Daoy (cell line): ENCODE results near the gene EIF3B. TPM values are rescaled to one million over a fixed set of nuclear protein-coding genes. Genes with fewer than 3 reads are reported as not detected.
"Not testable (repeated sequence)": the region's sequence is repeated elsewhere in the genome, so short reads cannot be mapped to it uniquely, and the experiment has no call there.

Experiments used
- DNase-seq: peaks from one replicate; pipeline ENCODE4 v3.0.0-alpha.2; 2015; ENCODE audit warnings: low read depth
- total RNA-seq: library from RNA; depleted of rRNA; stranded (reverse); fragments of >200 nt; shearing (Covaris generic); gene quantifications from 2 replicates; pipeline ENCODE4 v1.2.3, GENCODE V29; 2014

Gene EIF3B
- total RNA-seq, 1 experiment from 2014 or later: 334 TPM

DNA sequence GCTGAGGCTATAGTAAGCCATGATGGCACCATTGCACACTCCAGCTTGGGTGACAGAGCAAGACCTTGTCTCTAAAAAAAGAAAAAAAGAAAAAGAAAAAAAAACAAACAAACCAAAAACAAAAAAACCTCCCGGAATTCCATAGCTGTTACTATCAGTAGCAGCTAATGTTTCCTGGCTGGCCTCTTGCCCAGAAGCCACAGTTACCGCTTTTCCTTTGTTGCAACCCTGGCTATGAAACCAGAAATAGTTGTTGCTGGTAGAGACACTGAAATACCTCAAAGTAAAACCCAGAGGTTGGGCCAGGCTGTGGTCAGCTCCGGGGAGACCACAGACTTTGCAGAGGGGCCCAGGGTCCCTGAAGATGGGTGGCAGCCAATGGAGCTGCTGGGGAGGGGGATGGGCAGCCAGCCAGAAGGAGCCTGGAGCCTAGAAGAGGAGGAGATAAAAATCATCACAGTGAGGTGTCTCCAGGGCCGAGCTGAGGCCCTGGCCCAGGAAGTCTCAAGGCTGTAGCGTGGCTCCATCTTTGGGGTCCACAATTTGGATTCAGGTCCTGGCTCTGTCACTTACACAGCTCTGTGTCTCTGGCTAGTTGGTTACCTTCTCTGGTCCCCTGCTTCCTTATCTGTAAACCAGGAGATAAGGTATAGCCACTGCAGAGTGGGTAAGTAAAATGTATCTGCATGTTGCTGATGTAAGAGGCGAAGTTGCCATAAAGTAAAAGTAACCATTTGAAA, 45.4 kb downstream of the EIF3B start:
- peak; percentile 94 for DNase-seq

DNA sequence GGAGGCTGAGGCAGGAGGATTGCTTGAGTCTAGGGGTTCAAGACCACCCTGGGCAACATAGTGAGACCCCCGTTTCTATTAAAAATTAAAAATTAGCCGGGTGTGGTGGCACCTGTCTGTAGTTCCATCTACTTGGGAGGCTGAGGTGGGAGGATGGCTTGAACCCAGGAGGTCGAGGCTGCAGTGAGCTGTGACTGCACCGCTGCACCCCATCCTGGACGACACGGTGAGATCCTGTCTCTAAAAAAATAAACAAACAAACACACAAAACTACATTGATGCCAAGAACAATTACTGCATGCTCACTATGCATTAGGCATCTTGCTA, 48.0 kb downstream of the EIF3B start:
- DNase-seq: no peak

DNA sequence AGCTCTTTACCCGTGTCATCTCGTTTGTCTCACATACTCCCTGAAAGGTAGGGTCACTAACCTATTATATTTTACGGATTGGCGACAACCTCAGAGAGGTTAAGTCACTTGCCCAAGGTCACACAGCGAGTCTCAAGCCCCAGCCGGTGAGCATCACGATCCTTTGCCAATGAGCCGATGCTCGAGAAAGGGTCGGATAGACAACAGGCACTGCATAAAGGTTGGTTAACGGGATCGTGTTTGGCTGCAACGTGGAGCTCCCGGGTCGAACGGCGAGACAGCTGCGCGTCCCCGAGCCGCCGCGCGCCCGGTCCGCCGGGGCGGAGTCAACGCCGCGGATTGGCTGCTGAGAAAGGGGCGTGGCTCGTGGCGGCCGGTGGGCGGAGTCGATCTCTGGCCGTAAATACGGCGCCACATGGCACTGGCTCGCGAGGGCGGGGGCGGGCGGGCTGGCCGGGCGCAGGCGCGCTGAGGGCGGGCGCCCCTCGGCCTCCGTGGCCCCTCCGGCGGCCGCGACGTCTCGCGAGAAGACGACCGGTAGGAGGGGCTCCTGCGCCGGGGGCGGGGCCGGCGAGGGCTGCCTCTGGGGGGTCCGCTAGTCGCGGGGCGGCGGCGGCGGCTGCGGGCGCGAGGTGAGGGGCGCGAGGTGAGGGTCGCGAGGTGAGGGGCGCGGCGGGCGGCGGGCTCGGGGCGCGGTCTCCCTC, 48.5 kb downstream of the EIF3B start, which contains the start of gene CHST12:
TSS of gene CHST12 (plus strand) at position 598 of the 704 bp plus-strand sequence. CDS start 29,029 bp downstream, outside the sequence.
- peak; percentile 99 for DNase-seq

DNA sequence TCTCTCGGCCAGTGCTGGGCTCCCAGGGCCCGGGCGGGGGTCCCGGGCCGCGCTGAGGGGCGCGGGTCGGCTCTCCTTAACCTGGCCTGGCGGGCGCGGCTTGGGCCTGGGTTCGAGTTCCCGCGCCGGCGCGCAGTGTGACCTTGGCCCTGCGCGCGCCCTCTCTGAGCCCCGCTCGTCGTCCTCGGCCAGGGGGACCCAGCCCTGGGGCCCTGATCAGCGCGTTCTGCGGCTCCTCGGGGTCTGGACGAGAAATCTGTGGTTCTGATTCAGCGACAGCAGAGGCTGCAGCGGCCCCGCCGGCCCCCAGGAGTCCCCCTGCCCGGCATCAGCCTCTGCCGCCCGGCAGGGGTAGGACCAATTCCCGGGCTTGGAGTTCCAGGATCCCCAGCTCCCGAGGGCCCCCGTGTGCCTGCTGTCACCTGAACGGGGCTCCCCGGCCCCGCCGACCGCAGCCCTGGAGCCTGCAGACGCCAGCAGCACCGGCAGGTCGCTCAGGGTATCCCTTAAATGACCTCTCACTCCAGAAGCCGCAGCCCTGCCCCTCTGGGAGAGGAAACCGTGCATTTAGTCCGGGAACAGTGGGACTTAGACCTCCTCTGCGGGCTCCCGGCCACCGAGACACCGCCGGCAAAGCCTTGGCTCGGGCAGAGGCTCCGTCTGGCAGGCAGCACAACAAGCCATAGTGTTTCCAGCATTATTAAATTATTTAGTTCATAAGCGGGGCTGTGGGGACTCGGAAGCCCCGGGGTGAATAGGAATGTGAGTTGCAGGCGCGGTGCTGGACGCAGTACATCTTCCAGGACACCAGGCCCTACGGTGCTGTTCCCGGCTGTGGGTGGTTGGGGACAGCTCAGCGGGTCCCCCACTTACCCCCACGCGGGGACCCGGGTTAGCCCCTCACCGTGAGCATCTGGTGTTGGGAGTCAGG, 49.4 kb downstream of the EIF3B start:
- peak; percentile 41 for DNase-seq

DNA sequence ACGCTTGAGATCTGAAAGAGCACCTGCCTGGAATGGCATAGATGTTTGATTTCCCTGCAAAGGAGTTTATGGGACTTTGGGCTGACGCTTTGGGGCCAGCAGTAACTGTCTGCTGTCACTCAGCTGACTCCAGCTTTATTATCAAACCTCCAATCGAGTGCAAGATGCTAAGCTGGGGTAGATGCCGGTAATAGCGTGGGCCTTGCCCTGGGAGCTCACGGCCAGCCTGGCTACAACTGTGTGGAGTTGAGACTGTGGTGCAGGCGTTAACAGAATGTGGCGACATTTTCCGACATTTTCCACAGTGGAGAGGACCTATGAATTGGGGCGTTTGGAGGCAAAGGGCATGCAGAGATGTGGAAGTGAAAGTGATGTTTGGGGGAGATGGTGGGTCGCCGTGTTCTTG, 50.1 kb downstream of the EIF3B start:
- DNase-seq: no peak

DNA sequence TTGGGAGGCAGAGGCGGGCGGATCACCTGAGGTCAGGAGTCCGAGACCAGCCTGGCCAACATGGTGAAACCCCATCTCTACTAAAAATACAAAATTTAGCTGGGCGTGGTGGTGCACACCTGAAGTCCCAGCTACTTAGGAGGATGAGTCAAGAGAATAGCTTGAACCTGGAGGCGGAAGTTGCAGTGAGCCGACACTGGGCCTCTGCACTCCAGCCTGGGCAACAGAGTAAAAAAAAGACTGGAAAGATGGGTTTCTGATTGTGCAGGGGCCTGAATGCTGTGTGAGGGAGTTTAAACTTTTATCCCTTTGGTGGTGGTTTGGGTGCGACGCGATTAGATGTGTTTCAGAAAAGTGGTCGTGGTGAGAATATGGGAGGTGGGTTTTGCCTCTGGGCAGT, 50.6 kb downstream of the EIF3B start:
- no peak for DNase-seq

DNA sequence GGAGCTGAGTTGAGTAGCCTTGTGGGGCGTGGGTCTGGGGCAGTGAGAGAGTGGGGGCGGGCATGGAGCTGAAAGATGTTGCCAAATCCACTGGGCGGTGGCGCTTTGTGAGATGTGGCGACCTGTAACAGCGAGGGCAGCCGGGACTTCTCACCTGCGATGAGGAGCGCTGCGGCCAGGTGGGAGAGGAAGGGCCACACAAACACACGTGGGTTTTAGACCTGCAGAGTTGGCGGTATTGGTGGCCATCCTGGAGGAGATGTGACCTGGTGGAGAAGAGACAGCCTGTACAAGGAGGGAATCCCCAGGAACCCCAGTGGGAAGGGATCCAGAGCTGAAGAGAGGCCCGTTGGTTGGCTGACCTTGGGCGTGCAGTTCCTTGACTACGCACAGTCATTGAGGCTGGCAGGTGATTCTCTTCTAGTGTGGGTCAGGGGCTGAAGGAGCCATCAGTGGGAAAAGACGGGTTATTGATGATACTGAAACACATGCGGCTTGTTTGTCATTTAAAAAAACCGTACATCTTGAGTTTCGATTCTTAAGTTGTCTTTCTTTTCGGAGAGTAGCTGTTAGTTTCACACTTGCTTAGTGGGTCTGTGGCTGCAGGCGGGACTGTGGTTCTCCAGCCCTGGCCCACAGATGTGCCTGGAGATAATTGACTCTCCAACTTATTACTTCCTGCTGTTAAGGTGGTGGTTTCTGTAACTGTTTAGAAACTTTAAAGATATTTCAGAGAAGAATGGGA, 51.1 kb downstream of the EIF3B start:
- DNase-seq: no peak

DNA sequence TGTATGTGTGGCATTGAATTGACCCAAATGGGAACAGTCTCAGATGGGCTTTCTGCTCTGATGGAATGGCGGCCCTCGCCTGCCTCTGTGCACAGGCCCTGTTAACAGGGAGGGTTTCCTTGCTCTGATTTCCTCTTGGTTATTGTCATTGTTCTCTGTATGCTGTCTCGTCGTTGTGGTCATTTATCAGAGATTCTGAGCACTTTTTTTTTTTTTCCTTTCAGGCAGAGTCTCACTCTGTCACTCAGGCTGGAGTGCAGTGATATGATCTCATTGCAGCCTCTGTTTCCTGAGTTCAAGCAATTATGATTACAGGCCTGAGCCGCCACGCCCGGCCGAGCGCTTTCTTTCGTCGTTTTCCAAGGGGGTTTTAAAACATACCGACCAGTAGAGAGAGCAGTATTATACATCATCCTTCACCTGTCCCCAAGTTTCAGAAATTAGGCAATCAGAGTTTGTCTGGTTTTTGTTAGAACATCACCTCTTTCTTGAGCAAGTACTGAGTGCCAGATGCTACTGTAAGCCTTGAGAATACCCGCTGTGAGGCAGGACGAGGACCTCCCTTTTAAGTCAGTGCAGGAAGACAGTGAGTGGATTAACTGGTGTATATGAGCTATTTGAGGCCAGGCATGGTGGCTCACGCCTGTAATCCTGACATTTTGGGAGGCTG, 55.3 kb downstream of the EIF3B start:
- no peak for DNase-seq

DNA sequence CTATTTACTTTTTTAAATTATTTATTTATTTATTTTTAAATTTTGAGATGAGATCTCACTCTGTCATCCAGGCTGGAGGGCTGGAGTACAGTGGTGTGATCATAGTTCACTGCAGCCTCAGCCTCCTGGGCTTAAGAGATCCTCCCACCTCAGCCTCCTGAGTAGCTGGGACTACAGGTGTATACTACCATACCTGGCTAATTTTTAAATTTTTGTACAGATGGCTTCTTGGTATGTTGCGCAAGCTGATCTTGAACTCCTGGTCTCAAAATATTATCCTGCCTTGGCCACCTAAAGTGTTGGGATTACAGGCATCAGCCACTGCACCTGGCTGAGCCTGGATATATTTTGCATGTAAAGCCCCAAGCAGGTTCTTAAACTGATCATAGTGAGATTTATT, 56.4 kb downstream of the EIF3B start:
- no peak for DNase-seq

DNA sequence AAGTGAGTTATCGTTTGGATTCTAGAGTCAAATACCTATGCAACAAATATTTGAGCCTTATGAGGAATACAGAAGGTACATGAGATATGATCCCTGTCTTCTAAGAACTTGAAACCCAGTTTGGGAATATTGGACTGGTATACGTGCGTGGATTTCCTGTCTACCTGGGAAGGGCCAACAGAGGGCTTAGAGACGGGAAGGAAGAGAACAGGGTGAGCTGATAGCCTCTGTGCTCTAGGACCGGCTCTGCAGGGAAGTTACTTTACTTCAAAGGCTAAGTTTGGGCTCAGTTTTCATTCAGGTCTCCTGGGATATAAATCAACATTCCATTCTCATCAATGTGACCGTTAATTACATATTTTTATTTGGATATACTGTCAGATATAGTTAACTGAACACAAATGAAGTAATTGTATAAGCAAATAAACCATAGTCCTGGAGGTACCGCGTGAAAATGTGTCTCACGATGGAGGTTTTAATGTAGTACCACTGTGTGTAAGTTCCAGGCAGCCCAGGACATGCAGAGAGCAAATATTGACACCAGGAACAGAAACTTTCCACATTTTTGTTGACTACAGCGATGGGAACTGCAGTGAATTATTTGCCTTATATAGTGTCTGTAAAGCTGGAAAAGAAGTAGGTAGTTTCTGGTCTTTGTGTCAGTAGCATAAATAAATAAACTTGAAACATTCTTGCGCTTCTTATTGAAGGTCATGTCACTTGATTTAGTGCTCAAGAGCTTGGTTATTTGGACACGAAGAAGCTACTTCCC, 57.4 kb downstream of the EIF3B start:
- no peak for DNase-seq

DNA sequence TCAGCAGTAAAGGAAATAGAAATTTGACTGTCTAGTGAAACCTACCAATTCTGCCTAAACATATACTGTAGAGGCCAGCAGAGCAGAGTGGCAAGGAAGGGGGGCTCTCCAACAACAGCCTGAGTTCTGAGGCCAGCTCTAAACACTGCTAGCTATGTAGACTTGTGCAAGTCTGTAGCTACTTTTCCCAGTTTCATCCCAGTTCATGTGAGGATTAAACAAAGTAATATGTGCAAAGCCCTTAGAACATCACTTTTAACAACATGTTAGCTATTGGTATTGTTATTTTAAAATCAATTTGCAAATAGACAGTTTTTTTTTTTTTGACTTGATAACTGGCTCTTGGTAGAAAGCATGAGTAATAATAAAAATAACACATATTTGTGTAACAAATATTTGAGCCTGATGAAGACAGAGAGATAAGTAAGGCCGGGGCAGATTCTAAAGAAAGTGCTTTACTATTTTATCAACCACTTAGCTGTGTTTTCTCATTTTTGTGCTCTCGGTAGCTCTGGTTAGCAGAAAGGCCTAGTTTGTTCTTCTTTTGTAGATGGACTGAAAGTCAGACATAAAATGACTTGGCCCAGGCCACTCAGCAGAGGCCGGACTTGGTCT, 58.1 kb downstream of the EIF3B start:
- no peak for DNase-seq

DNA sequence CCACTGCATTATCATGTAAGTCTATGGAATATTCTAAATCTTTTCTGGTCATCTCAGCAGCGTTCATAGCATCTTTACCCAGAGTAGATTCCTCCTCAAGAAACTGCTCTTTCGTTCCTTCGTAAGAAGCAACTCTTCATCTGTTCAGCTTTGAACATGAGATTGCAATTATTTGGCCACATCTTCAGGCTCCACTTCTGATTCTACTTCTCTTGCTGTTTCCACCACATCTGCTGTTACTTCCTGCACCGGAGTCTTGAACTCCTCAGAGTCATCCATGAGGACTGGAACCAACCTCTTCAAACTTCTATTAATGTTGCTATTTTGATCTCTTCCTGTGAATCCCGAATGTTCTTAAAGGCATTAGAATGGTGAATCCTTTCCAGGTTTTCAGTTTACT, 61.4 kb downstream of the EIF3B start:
- DNase-seq: no peak

DNA sequence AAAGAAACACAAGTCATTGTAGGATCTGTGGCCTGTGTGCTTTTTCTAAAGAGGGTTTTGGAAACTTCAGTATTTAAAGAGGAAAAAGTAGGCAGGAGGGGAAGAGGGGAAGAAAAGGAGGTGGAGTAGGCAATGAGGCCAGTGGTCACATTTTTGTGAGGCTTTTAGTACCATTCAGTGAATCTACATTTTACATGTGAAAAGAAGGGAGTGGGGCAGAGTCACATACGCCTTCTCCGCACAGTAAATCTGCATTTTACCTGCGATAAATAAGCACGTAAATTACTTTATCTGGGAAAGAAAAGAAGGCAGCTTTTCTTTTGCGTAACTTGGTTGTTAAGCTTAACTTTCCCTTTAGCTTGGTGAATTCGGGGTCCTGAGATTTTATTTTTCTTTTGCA, 62.0 kb downstream of the EIF3B start:
- no peak for DNase-seq

DNA sequence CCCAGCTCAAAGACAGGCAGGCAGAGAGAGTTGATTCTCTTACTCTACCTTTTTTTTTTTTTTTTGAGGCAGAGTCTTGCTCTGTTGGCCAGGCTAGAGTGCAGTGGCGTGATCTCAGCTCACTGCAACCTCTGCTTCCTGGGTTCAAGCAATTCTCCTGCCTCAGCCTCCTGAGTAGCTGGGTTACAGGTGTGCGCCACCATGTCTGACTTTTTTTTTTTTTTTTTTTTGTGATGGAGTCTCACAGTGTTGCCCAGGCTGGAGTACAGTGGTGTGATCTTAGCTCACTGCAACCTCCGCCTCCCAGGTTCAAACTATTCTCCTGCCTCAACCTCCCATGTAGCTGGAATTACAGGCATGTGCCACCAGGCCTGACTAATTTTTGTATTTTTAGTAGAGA, 62.6 kb downstream of the EIF3B start:
- not testable (repeated sequence) for DNase-seq

DNA sequence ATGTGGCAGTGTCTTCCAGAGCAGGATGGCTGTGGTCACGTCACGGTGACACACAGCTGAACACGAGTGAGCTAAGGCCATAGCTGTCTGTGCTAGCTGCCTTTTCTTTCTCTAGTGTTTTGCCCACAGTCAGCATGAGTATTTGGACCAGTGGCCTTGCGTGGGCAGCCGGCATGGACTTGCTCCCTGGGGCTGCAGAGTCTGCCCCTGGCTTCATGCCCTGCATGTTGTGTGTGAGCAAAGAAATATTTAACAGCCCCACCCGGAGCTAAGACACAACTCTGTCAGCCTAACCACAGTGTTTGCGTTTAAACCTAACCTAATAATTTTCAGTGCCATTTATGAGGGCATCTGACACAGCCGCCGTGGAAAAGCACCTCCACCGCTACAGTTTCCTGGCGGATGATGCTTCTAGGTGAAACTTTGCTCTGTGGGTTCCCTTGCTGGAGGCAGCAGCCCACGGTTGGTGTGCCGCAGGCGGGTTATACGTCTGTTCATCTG, 63.4 kb downstream of the EIF3B start:
- DNase-seq: no peak

DNA sequence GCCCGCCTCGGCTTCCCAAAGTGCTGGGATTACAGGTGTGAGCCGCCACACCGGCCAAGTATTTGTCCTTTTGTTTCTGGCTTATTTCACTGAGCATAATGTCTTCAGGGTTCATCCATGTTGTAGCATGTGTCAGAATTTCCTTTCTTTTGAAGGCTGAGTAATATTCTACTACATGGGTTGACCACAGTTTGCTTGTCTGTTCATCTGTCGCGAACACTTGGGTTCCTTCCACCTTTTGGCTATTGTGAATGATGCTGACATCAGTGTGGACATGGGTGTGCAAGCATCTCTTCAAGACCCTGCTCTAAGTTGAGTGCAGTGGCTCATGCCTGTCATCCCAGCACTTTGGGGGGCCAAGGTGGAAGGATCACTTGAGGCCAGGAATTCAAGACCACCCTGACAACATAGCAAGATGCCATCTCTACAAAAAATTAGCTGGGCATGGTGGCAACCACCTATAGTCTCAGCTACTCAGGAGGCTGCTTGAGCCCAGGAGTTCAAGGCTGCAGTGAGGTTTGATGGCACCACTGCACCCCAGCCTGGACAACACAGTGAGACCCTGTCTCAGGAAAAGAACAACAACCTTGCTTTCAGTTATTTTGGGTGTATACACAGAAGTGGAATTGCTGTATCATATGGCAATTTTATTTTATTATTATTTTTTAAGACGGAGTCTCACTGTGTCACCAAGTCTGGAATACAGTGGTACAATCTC, 65.7 kb downstream of the EIF3B start:
- no peak for DNase-seq

DNA sequence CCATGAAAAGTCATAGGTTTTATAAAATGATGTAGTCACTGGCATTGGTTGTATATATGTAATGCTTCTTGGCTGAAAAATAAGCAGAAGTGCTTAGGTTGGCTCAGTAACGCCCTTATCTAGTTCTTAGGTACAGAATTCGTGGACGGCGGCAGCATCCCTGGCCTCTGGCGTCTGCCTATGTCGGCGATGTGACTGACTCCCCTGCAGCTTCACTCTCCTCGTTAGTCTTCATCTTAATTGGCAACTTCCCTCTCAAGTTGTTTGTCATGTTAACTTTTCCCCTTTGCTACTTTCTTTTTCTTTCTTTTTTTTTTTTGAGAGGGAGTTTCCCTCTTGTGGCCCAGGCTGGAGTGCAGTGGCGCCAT, 67.3 kb downstream of the EIF3B start:
- DNase-seq: no peak

DNA sequence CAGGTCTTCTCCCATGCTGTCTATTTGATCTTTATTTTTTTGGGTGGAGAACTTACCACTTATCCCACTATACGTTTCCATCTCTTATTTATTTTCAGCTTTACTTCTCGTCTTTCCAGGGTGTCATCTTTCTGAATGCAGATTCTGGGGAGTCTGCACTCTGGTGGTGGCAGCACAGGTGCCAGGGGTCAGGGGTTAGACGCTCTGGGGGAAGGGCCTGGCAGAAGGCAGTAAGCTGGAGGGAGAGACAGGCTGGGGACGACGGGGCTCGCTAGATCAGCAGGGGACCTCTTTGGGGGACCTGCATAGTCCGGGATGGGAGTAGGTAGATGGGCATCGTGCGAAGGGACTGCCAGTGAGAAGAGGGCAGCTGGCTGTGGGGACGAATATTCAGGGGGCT, 71.1 kb downstream of the EIF3B start:
- no peak for DNase-seq
